CD1c-positive myeloid dendritic cell (primary cell): ENCODE measurements around the gene SZT2.

ENCODE experiments used
- DNase-seq: peaks from one replicate; pipeline ENCODE4 v3.0.0-alpha.2; 2016; ENCODE audit errors: extremely low spot score

The SZT2 gene

GRCh38 chr1:43423672-43424550, 34.2 kb downstream of the SZT2 start:
- no peak for DNase-seq

GRCh38 chr1:43425045-43425444, 35.3 kb downstream of the SZT2 start:
- no peak for DNase-seq

- DNase-seq, result no peak
Measured at GRCh38 chr1:43426221-43426620, 36.5 kb downstream of the SZT2 start.

- DNase-seq, result no peak
Measured at GRCh38 chr1:43427524-43427923, 37.8 kb downstream of the SZT2 start.

GRCh38 chr1:43427941-43428340, 38.2 kb downstream of the SZT2 start:
- no peak for DNase-seq

GRCh38 chr1:43430831-43431230, 41.1 kb downstream of the SZT2 start:
- DNase-seq, result no peak

GRCh38 chr1:43431676-43432075, 42.0 kb downstream of the SZT2 start:
- DNase-seq, result no peak

GRCh38 chr1:43432171-43432860, 42.6 kb downstream of the SZT2 start:
- DNase-seq, result no peak

GRCh38 chr1:43432907-43433306, 43.2 kb downstream of the SZT2 start:
- no peak for DNase-seq

- DNase-seq, result no peak
Measured at GRCh38 chr1:43434256-43434655, 44.6 kb downstream of the SZT2 start.

GRCh38 chr1:43435146-43436145, 45.7 kb downstream of the SZT2 start:
- no peak for DNase-seq

- no peak for DNase-seq
Measured at GRCh38 chr1:43436371-43436770, 46.7 kb downstream of the SZT2 start.

GRCh38 chr1:43437031-43437973, 47.6 kb downstream of the SZT2 start:
- no peak for DNase-seq

GRCh38 chr1:43438006-43438405, 48.3 kb downstream of the SZT2 start:
- no peak for DNase-seq

- no peak for DNase-seq
Measured at GRCh38 chr1:43438576-43438952, 48.9 kb downstream of the SZT2 start.

GRCh38 chr1:43438953-43439581, 49.4 kb downstream of the SZT2 start:
- no peak for DNase-seq

GRCh38 chr1:43439781-43440180, 50.1 kb downstream of the SZT2 start:
- no peak for DNase-seq

- no peak for DNase-seq
Measured at GRCh38 chr1:43440358-43440757, 50.7 kb downstream of the SZT2 start.

GRCh38 chr1:43441166-43441893, 51.6 kb downstream of the SZT2 start:
- DNase-seq, result no peak
